AG20443 (cell line): Measurements from ENCODE around the gene GPR83.
A peak's percentile ranks its signal among the peaks of the same experiment; 100 is the strongest.
"Not testable (repeated sequence)": the region's sequence is repeated elsewhere in the genome, so short reads cannot be mapped to it uniquely, and the experiment has no call there.

ENCODE experiments used
- DNase-seq: peaks from one replicate; pipeline ENCODE4 v3.0.0; 2012; ENCODE audit warnings: low spot score, mixed read lengths

Gene GPR83

DNA sequence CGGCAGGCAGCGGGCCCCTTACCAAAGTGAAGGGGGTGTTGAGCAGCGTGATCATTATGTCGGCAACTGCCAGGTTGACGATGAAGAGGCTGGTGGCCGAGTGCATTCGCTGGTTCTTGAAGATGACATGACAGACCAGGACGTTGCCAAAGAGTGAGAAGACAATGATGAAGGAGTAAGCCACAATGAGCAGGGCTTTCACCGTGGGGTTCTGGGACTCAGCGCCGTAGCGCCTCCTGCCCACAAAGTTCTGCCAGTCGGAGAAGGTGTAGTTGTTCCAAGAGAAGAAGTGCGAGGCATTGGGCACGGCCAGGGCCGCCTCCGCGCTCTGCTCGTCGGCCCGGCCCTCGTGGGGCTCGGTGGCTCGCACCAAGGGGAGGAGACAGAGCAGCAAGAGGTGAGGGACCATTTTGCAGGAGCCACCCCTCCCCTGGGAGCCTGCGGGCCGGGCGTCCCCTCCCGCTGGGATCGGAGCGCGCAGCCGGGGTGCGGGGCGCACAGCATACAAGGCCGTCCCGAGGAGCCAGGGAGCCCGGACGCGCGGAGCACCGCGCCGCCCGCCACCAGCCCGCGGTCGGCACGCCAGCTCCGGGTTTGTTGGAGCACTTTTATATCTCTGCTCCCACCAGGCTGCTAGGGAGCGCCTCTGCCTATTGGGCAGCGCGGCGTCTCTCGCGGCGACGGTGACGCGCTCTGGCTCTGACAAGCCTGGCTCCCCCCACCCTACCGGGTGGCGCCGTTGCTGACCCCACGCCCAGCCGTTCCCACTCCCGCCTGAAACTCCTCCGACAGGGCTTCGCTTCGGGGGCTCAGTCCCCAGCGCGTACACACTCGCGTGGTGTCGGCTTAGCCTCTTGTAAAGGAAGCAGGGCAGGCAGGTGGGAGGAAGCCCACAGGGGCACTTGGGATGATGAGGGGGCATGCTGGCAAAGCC, at the start of gene GPR83:
Gene GPR83 (minus strand): TSS at position 581 of the 934 bp plus-strand sequence. CDS start 172 bp downstream, at position 409.
- peak; percentile 60 for DNase-seq

DNA sequence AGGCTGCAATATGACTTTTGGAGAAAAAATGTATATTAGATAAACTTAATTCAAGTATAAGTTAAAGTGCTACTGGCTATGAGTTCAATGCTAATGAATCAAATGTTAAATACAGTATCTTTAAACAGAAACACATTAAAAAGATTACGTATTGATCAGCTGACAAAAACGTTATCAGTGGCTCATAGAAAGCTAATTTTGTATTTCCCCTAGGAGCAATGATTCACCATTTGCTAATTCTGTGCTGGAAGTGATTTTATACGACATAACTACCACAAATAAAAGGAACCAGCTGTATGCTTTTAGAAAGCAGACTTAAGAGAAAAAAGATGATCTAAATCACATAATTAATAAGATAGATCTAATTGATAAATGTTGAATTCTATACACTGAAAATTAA, 48.8 kb upstream of the GPR83 start:
- DNase-seq: no peak

DNA sequence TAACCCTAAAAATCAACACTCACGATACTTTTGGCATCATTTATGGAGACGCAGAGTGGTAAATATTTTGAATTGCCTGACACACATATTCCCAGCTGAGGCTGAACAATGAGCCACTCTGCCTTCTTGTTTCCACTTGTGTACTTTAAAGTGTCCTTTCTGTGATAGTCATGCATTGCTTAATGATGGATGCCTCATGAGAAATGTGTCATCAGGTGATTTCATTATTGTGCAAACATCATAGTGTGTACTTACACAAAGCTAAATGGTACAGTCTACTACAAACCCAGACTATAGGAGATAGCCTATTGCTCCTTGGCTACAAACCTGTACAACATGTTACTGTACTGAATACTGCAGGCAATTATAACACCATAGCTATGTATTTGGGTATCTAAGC, 48.2 kb upstream of the GPR83 start:
- peak; percentile 30 for DNase-seq

DNA sequence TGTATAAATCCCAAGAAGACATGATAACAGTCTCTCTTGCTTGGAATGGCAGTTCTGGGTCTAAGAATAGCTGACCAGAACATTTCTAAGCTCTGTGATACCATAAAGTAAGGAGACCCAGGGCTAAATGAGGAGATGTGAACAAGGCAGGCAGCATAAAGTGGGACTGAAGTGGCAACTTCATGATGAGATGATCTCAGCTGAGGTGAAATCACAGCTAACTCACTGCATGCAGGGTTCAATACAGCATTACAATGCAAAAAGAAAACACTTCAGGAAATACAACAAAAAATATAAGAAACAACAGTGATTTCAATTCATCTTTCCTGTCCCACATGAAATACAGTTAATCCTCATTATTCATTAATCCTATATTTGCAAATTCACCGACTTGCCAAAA, 47.8 kb upstream of the GPR83 start:
- peak; percentile 7 for DNase-seq

DNA sequence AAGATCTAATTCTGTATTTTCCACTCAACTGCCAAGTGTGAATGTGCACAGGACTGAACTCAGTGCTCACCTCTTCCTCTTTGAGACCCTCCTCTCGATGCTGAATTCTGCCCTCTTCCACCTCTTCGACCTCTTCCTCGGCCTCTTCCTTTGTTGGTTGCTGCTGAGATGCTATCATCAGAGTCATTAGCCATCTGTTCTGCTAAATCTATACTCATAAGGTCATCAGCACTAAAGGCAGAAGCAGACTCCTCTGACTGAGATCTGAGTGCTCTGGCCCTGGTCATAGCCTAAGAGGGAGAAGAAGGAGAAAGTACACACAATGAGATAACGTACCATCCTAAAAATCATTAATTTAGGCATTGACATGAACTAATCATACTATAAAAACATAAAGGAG, 45.9 kb upstream of the GPR83 start:
- DNase-seq: no peak

DNA sequence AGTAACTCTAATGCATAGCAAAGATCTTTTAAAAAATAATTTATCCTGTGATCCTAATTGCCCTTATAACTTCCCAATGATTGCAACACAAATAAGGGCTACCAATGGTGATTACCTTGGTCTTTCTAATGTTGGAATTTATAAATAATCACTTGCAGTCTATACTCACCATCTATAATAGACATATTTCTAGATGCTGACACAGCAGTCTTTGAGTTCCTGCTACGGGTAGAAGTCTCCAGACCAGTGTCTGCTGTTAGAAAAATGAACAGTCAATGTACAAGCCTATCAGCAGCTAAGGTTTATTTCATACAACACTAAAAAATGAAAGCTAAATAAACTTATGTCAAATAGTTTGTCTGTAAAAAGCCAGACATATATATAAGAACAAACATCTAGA, 44.4 kb upstream of the GPR83 start:
- no peak for DNase-seq

DNA sequence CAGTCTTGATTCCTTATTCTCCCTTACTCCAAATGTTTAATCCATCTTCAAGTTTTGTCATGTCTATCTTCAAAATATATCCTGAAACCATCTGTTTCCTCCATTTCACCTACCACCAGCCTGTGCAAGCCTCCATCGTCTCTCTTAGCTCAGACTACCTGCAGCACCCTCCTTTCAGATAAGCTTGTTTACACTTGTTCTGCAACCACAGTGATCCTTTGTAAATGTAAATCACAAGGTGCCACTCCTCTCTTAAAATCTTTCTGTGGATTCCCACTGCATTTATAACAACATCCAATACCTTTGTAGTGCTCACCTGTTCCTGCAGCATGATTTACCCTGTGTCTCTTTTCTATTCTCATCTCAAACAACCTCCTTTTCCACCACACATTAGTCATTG, 31.8 kb upstream of the GPR83 start:
- DNase-seq: no peak

DNA sequence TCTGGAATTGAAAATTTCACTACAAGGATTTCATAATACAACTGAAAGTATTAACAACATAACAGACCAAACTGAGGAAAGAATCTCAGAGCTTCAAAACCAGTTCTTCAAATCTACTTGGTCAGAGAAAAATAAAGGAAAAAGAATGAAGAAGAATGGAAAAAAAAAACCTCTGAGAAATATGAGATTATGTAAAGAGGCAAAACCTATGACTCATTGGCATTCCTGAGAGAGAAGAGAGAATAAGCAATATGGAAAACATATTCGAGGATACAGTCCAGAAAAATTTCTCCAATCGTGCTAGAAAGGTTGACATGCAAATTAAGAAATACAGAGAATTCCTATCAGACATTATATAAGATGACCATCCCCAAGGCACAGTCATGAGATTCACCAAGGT, 23.4 kb upstream of the GPR83 start:
- no peak for DNase-seq

DNA sequence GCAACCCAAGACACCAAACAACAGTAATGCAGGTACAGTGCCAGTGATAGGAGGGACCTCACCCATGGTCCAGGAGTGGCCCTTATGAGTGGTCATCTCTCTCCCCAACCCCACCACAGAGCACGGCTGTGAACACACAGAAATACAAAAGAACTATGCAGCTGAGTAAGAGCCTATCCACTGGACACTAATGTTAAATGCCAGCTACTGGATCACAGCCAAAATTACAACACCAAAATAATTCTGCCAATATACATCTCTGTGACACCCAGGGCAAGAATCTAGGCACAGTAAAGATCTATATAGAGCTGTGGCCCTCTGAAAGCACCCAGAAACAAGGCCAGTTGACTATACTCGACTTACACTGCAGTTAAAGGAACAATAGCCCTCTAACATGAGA, 22.8 kb upstream of the GPR83 start:
- DNase-seq: no peak

DNA sequence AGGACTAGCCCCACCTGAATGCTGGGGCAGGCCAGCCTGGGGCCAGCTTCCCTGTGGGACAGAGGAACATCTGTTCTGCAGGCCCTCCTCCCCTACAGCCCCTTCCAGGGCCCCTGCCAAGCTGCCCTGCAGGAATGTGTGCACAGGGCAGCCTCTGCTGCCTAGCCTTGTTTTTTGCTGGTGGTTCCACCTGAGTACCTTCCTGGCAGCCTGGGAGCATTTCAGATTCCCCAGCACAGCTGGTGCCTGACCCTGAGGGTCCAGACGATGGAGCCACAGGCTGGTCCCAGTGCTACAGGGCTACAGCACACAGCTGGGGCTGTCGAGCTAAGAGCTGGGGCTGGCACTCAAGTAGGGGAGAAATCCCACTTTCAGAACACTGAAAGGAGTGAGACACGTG, 22.3 kb upstream of the GPR83 start:
- no peak for DNase-seq

DNA sequence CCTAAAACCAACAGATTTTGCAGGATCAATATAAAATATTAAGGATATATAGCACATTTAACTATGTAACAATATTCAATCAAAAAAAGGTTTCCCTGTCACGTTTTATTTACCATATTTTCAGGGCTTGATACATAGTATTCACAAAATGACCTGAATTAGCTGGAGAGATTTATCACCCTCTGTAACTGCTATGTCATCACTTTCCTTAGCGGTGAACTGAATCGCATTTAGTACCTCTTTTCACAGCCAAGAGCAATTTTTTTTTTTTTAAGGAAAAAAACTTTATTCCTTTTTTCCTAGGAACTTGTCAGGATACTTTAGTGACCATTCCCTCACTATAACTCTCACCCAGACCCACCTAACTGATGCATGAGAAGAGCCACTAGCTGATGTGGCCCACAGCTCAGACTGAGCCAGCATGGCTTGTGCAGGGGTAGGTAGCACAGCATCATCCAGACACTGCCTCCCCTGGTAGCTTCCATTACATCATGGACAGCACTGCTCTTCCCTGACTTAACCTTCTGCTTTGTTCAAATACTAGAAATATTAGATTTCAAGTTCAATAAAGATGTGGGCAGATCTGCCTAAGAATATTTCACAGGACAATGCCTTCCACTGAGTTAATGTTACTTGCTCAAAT, 17.0 kb upstream of the GPR83 start:
- DNase-seq: no peak

DNA sequence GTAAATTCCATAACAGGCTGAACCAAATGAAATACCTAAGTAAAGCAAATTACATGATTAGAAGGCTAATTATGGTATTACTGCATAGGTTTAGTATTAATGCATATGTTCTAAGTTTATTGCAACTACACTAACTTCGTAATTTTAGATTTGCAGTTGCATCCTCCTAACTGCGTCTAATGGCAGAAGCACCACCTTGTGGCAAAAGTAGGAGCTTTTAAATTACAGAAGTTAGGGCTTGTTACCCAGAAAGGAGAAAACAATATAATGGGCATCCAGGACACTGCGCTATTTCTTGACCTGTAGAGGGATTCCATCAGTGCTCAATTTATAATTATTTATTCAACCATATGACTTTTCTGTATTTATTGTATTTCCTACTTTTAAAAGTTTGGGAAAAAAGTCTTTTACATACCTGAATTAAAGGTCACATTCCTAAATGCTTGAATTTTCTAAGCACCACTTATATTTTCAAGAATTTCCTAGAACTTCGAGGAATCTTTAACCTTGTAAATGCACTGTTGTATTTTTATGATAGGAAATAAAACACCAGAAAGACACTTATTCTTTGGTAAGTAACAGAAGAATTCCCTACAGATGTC, 16.3 kb upstream of the GPR83 start:
- DNase-seq: peak; percentile 55

DNA sequence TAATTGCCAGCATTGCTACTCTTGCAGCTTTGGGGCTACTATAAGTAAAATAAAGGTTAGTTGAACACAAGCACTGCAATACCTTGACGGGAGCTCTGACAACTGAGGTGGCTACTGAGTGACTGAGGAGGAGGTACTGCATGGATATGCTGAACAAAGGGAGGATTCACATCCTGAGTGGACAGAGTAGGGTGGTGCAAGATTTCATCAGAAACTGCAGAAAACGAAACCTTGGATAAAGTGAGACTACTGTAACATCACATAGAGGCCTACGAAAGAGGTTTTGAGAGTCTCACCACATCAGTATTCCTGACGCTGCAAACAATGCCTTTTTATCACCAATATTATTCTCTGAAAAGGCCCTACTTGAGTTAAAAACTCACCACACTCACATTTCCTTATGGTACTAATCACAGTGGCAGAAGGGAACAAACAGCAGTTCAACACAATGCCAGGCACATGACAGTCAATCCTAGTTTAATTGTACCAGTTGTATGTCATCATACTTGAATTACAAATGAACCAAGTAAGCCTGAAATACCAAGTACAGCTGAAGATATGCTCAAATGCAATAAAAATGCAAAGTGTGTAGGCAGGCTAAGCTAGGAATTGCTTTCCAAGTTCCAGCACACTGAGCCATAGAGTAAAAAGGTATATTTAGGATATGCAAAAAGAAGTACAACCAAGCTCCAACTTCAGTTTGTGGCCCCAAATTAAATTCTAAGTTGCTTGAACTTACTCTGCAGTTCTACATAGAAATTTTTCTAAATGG, 4.0 kb upstream of the GPR83 start:
- DNase-seq: no peak

DNA sequence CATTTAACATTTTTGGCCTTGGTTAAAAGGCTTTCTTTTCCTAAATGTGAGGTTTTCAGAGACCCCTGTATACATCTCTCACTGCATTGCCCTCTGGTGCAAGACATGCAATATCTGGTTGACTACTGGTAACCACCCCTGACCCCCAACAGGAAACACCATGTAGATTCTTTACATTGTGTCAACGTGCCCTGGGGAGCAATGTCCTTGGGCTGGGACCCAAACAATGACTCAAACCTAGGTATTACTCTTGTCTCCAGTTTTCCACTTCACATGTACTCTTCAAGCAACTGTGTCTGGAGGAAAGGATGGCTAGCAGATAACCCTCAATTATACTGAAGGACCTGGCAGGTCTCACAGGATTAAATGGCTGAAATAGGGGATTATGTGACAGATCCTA, 1.1 kb upstream of the GPR83 start:
- no peak for DNase-seq

DNA sequence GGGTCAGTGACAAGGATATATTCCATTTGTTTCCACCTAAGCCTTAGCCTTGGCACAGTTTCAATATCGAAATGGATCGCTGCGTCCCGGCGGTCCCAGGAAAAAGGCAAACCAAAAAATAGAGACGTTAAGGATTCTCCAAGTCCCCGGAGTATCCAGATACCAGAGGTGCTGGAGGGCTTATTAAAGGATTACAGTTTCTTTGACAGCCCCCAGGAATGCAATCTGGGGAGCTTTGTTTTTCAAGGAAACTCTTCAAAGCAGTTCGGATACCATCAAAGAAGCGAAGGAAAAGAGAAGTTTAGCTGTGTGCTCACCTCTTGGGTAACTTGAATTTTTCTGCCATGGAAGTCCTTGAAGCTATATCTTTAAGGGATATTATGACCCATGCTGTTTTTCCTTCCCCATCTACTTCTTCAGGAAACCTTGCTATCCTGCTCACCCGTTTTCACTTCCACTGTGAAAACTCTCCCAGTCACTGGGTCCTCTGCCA, 600 bp upstream of the GPR83 start:
- DNase-seq: no peak

DNA sequence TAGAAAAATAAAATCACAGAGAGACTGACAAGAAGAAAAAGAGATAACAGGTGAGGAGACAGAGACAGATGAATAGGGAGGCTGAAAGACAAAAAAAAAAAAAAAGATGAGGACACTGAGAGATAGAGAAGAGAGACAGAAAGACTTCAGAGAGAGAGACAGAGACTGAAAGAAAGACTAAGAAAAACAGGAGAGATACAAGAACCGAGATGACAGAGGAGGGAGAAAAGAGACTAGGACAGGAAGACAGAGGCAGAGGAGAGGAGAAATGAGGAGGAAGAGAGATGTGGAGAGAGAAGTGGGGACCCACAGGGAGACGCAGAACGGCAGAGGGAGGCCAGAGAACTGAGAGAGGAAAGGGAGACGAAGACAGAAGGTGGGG, 771 bp downstream of the GPR83 start:
- DNase-seq: no peak

DNA sequence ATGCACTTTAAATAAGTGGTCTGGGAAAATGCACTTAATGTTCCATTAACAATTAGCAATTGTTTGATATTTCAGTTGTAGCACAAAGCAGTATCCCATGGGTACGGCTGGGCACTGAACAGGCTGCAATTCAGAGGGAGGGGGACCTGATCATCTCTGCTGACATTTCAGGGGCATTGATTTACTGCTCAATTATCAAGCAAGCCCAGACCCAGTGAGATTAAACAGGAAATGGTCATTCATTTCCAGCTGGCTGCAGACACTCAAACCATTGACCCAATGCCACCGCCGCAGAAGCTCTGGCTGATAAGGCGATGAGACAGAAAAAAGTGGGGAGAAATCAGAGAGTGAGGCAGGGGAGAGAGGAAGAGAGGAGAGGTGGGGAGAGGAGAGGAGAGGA, 1.2 kb downstream of the GPR83 start:
- no peak for DNase-seq

DNA sequence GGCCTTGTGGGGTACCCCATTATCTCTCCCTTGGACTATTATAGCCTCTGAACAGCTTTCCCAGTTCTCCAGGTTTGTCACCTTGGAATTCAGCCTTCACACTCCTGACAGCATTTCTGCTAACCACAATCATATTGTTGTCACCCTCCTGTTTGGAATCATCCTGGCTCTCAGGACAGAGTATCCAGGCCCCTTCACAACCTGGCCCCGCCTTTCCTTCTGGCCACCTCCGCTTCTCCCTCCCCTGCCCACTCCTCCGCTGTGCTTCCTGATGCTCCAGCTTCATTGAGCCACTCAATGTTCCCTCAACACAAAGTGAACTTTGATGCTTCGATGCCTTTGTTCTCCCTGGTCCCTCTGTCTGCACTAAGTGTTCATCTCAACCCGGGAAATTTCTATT, 3.1 kb downstream of the GPR83 start:
- DNase-seq: no peak

DNA sequence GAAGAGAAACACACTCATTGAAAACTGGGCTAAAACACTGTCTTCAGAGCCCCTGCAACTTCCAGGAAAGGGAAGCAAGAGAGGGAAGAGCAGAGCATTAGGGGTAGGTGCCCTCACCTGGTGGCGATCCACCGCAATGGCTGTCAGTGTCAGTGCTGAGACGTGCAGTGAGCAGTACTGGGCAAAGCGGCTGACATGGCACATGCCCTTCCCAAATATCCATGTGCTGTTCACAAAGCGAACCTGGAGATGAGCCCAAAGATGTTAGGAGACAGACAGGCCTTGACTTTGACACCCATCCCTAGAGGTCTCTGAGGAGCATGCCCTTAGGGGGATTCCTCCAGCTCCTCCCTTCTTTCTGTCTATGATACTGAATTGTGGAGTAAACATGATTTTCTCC, 4.9 kb downstream of the GPR83 start:
- DNase-seq: no peak

DNA sequence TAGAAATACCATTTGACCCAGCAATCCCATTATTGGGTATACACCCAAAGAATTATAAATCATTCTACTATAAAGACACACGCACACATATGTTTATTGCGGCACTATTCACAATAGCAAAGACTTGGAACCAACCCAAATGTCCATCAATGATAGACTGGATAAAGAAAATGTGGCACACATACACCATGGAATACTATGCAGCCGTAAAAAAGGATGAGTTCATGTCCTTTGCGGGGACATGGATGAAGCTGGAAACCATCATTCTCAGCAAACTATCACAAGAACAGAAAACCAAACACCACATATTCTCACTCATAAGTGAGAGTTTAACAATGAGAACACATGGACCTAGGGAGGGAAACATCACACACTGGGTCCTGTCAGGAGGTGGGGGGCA, 9.3 kb downstream of the GPR83 start:
- DNase-seq: not testable (repeated sequence)

DNA sequence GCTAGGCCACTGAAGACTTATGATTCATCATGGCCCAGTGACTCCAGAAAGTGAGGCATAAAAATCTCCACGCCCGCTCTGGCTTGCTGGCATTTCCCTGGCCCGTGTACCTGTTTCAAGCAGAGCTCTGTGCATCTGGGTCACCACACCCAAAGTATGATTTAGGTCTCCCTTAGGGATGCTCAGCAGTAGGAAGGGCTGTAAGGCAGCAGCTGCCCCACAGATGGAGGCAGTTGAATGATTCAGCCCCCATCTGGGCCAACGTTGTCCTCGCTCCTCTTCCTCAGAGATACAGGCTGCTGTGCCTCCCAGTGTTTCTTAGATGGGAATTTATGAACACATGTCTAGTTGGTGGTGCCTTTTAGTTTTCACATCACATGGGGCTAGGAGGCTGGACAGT, 21.6 kb downstream of the GPR83 start:
- DNase-seq: no peak

DNA sequence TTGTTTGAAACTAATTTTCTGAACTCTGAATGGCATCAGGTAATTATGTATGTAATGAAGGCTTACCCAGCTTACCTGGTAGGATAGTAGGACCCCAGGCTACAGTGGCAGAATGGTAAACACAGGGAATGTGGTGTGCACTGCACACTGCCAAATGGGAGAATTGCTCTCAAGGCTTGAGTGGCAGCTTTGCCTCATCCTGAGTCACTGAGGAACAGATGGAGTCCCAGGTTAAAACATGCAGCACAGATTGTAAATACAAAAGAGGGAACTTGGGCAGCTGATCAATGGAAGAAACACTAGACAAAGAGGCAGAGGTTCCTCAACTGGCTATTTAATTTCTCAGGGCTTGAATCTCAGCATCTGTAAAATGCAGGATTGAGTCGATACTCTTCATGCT, 24.4 kb downstream of the GPR83 start:
- no peak for DNase-seq
